ENCODE data around the gene MKRN2. TPM values are rescaled to one million over a fixed set of nuclear protein-coding genes. Genes with fewer than 3 reads are reported as not detected.

The MKRN2 gene
- total RNA-seq, 1 donor from 2014 or later, result 21.7 TPM

DNA sequence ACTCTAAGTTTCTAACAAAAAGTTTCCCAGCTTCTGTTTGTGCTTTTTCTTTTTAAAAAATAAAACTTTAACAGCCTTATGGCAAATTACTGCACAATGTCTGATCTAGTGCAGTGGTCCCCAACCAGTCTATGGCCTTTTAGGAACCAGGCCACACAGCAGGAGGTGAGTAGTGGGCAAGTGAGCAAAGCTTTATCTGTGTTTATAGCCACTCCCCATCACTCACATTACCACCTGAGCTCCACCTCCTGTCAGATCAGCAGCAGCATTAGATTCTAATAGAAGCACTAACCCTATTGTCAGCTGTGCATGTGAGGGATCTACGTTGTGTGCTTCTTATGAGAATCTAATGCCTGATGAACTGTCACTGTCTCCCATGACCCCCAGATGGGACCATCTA, 5.6 kb downstream of the MKRN2 start:
- H3K4me1 ChIP-seq, result peaks cover 33% of the 10 kb centered on the region
- intact Hi-C loops (cut with DNase I), result no loop called here
- H3K36me3 ChIP-seq, result no peaks in the 10 kb centered on the region
- ATAC-seq (no peak), DNase-seq (no peak)
- H3K4me3 ChIP-seq, result no peak overlapping the region
- H3K27ac ChIP-seq, result no peak overlapping the region
- no peaks in the 10 kb centered on the region for H3K27me3 ChIP-seq (ENCODE audit: low read depth)
- H3K9me3 ChIP-seq, result peaks cover 9% of the 10 kb centered on the region
- no peak for TF ChIP-seq CTCF (IDR thresholded peaks at IDR 0.05)

- H3K36me3 ChIP-seq, result peaks cover 33% of the 10 kb centered on the region
- H3K4me3 ChIP-seq, result no peak overlapping the region
- DNase-seq (no peak), ATAC-seq (no peak)
- peaks cover 9% of the 10 kb centered on the region for H3K9me3 ChIP-seq
- no peak for TF ChIP-seq CTCF (IDR thresholded peaks at IDR 0.05)
- H3K27me3 ChIP-seq (ENCODE audit: low read depth), result no peaks in the 10 kb centered on the region
- intact Hi-C loops (cut with DNase I), result no loop called here
- no peaks in the 10 kb centered on the region for H3K4me1 ChIP-seq
- no peak overlapping the region for H3K27ac ChIP-seq
Observed at GRCh38 chr3:12566976-12567375, 10.1 kb downstream of the MKRN2 start.

- intact Hi-C loops (cut with DNase I), result no loop called here
Observed at GRCh38 chr3:12568747-12569146, 11.9 kb downstream of the MKRN2 start.

GRCh38 chr3:12569836-12570235, 12.9 kb downstream of the MKRN2 start:
- no peak for ATAC-seq
- Histone ChIP-seq H3K9me3 (peaks cover 9% of the 10 kb centered on the region), H3K4me1 (no peaks in the 10 kb centered on the region), H3K27ac (no peak overlapping the region), H3K36me3 (peaks cover 62% of the 10 kb centered on the region), H3K4me3 (no peak overlapping the region), H3K27me3 (ENCODE audit: low read depth) (no peaks in the 10 kb centered on the region)
- no peak for DNase-seq
- no peak for TF ChIP-seq CTCF (IDR thresholded peaks at IDR 0.05)
- intact Hi-C loops (cut with DNase I), result no loop called here

More at GRCh38 chr3:12568747-12569146, 11.9 kb downstream of the MKRN2 start:
- ATAC-seq, result no peak
- DNase-seq, result no peak
- Histone ChIP-seq H3K27ac (no peak overlapping the region), H3K4me1 (no peaks in the 10 kb centered on the region), H3K27me3 (ENCODE audit: low read depth) (no peaks in the 10 kb centered on the region), H3K4me3 (no peak overlapping the region), H3K36me3 (peaks cover 51% of the 10 kb centered on the region), H3K9me3 (peaks cover 9% of the 10 kb centered on the region)
- TF ChIP-seq CTCF (IDR thresholded peaks at IDR 0.05), result no peak

GRCh38 chr3:12571986-12572385, 15.1 kb downstream of the MKRN2 start:
- no peak for TF ChIP-seq CTCF (IDR thresholded peaks at IDR 0.05)
- Histone ChIP-seq H3K36me3 (peaks cover 81% of the 10 kb centered on the region), H3K9me3 (no peaks in the 10 kb centered on the region), H3K27me3 (ENCODE audit: low read depth) (no peaks in the 10 kb centered on the region), H3K27ac (no peak overlapping the region), H3K4me3 (no peak overlapping the region), H3K4me1 (no peaks in the 10 kb centered on the region)
- ATAC-seq (no peak), DNase-seq (no peak)
- intact Hi-C loops (cut with DNase I), result no loop called here

DNA sequence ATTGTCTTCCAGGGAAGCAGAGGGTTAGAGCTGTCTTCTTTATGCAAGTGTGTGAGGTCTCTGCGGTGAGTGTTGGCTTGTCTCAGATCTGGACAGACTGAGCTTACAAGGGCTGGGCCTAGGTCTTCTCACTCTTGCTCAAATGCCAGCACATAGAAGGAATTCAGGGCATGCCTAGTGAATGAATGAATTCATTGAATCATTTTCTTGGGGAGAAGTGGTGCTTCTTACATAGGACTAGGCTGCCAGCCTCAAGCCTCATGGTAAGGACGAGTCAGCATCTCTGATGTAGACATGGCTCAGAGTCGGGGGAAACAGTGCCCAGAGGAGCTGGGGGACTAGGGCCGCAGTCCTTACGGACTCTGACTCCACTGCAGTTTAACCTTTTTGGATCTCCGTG, 17.2 kb downstream of the MKRN2 start:
- Histone ChIP-seq H3K4me3 (no peak overlapping the region), H3K36me3 (peaks cover 98% of the 10 kb centered on the region), H3K4me1 (no peaks in the 10 kb centered on the region), H3K27me3 (ENCODE audit: low read depth) (no peaks in the 10 kb centered on the region), H3K9me3 (no peaks in the 10 kb centered on the region), H3K27ac (no peak overlapping the region)
- ATAC-seq (no peak), DNase-seq (no peak)
- TF ChIP-seq CTCF (IDR thresholded peaks at IDR 0.05), result no peak
- intact Hi-C loops (cut with DNase I), result no loop called here

Measured in lower lobe of right lung (tissue), 2 donors.